H9 (cell line): ENCODE measurements around the gene APLP2. TPM values are rescaled to one million over a fixed set of nuclear protein-coding genes. Genes with fewer than 3 reads are reported as not detected.
A peak's percentile ranks its signal among the peaks of the same experiment; 100 is the strongest.

Experiments used
- DNase-seq: peaks from one replicate; pipeline ENCODE4 v3.0.0-alpha.2; 2017
- H2AFZ ChIP-seq: one replicate; pipeline ENCODE4 v1.6.1; 2013; ENCODE audit warnings: mild to moderate bottlenecking, low read length, control low read depth, moderate library complexity
- H2AK5ac ChIP-seq: 2 replicates; pipeline ENCODE4 v1.6.1; 2013; ENCODE audit warnings: low read length, control low read depth, mixed read lengths; ENCODE audit not compliant: insufficient read length
- H2BK120ac ChIP-seq: one replicate; pipeline ENCODE4 v1.6.1; 2013; ENCODE audit warnings: low read depth, mild to moderate bottlenecking, low read length, control low read depth, inconsistent platforms; ENCODE audit not compliant: poor library complexity, severe bottlenecking
- H2BK12ac ChIP-seq: 2 replicates; pipeline ENCODE4 v1.6.1; 2013; ENCODE audit warnings: low read length, control low read depth, mixed read lengths, low read depth; ENCODE audit not compliant: insufficient read length
- H2BK15ac ChIP-seq: 2 replicates; pipeline ENCODE4 v1.6.1; 2013; ENCODE audit warnings: low read depth, low read length, control low read depth
- H2BK20ac ChIP-seq: one replicate; pipeline ENCODE4 v1.6.1; 2013; ENCODE audit warnings: low read depth, mild to moderate bottlenecking, low read length, control low read depth, inconsistent platforms; ENCODE audit not compliant: poor library complexity, severe bottlenecking
- H2BK5ac ChIP-seq: 2 replicates; pipeline ENCODE4 v1.6.1; 2013; ENCODE audit warnings: low read length, control low read depth, mixed read lengths; ENCODE audit not compliant: insufficient read length
- H3K14ac ChIP-seq: 2 replicates; pipeline ENCODE4 v1.6.1; 2013; ENCODE audit warnings: low read length, control low read depth; ENCODE audit not compliant: insufficient read depth
- H3K18ac ChIP-seq: 2 replicates; pipeline ENCODE4 v1.6.1; 2013; ENCODE audit warnings: low read depth, mild to moderate bottlenecking, mixed read lengths, low read length, control low read depth; ENCODE audit not compliant: insufficient read length
- H3K23ac ChIP-seq: 2 replicates; pipeline ENCODE4 v1.6.1; 2013; ENCODE audit warnings: low read length, control low read depth, mixed read lengths, low read depth; ENCODE audit not compliant: insufficient read length
- H3K23me2 ChIP-seq: 2 replicates; pipeline ENCODE4 v1.6.1; 2013; ENCODE audit warnings: low read depth, mild to moderate bottlenecking, mixed read lengths, low read length, control low read depth; ENCODE audit not compliant: insufficient read length, poor library complexity, severe bottlenecking
- H3K27ac ChIP-seq: 2 replicates; pipeline ENCODE4 v1.5.1; 2013; ENCODE audit warnings: low read length, control low read depth, mixed read lengths, low read depth; ENCODE audit not compliant: insufficient read length
- H3K27me3 ChIP-seq: 2 replicates; pipeline ENCODE4 v1.6.1; 2013; ENCODE audit warnings: low read length, control low read depth, inconsistent platforms; ENCODE audit not compliant: insufficient read depth
- H3K4ac ChIP-seq: 2 replicates; pipeline ENCODE4 v1.6.1; 2013; ENCODE audit warnings: low read depth, mild to moderate bottlenecking, control low read depth, inconsistent platforms, low read length, moderate library complexity
- H3K4me1 ChIP-seq: 2 replicates; pipeline ENCODE4 v1.6.1; 2013; ENCODE audit warnings: low read length, control low read depth, inconsistent platforms; ENCODE audit not compliant: insufficient read depth
- H3K4me2 ChIP-seq: 2 replicates; pipeline ENCODE4 v1.6.1; 2013; ENCODE audit warnings: low read length, control low read depth, mixed read lengths; ENCODE audit not compliant: insufficient read length, insufficient read depth
- H3K56ac ChIP-seq: 2 replicates; pipeline ENCODE4 v1.6.1; 2013; ENCODE audit warnings: low read depth, mild to moderate bottlenecking, mixed read lengths, low read length, control low read depth; ENCODE audit not compliant: insufficient read length
- H3K79me1 ChIP-seq: 2 replicates; pipeline ENCODE4 v1.6.1; 2013; ENCODE audit warnings: low read depth, mild to moderate bottlenecking, moderate library complexity, low read length, control low read depth, inconsistent platforms; ENCODE audit not compliant: insufficient read depth, poor library complexity, severe bottlenecking
- H3K79me2 ChIP-seq: 2 replicates; pipeline ENCODE4 v1.6.1; 2013; ENCODE audit warnings: low read length, control low read depth, inconsistent platforms; ENCODE audit not compliant: insufficient read depth
- H3K9ac ChIP-seq: 2 replicates; pipeline ENCODE4 v1.6.1; 2013; ENCODE audit warnings: low read length, control low read depth, mixed read lengths; ENCODE audit not compliant: insufficient read length; ENCODE audit errors: extremely low read depth
- H3K9me3 ChIP-seq: one replicate; pipeline ENCODE4 v1.6.1; 2013; ENCODE audit warnings: low read depth, low read length, inconsistent platforms; ENCODE audit not compliant: control insufficient read depth
- H3T11ph ChIP-seq: one replicate; pipeline ENCODE4 v1.6.1; 2013; ENCODE audit warnings: mild to moderate bottlenecking, low read length, control low read depth, inconsistent platforms
- H4K20me1 ChIP-seq: one replicate; pipeline ENCODE4 v1.6.1; 2013; ENCODE audit not compliant: control insufficient read depth, insufficient read length, insufficient read depth
- H4K5ac ChIP-seq: 2 replicates; pipeline ENCODE4 v1.6.1; 2013; ENCODE audit warnings: low read depth, mild to moderate bottlenecking, mixed read lengths, low read length, control low read depth; ENCODE audit not compliant: insufficient read length
- H4K8ac ChIP-seq: replicated peaks from 2 replicates; pipeline ENCODE4 v1.6.1; 2013; ENCODE audit warnings: low read length, control low read depth, mixed read lengths, low read depth; ENCODE audit not compliant: insufficient read length
- H4K91ac ChIP-seq: 2 replicates; pipeline ENCODE4 v1.6.1; 2013; ENCODE audit warnings: low read depth, mild to moderate bottlenecking, moderate library complexity, mixed read lengths, low read length, control low read depth; ENCODE audit not compliant: insufficient read length
- H3K27ac Mint-ChIP-seq, 3 experiments: 2 replicates in 2 of 3; 3 replicates in 1 of 3; pipeline ENCODE4 v1.8.0; 2020 to 2021; ENCODE audit warnings: mixed read lengths in 3 of 3, mild to moderate bottlenecking in 1 of 3, moderate library complexity in 1 of 3
- H3K27me3 Mint-ChIP-seq: 2 replicates; pipeline ENCODE4 v1.8.0; 2021; ENCODE audit warnings: low read depth, mild to moderate bottlenecking, moderate library complexity, mixed read lengths
- H3K36me3 Mint-ChIP-seq, 3 experiments: 2 replicates in 2 of 3; 3 replicates in 1 of 3; pipeline ENCODE4 v1.8.0; 2020 to 2021; ENCODE audit warnings: low read depth in 3 of 3, mixed read lengths in 3 of 3; ENCODE audit not compliant: insufficient read depth in 1 of 3
- H3K4me1 Mint-ChIP-seq, 2 experiments: 2 replicates each; pipeline ENCODE4 v1.8.0; 2020; ENCODE audit warnings: mixed read lengths in 2 of 2
- H3K4me3 Mint-ChIP-seq, 2 experiments: 2 replicates in 1 of 2; 3 replicates in 1 of 2; pipeline ENCODE4 v1.8.0; 2020 to 2021; ENCODE audit warnings: mild to moderate bottlenecking in 2 of 2, mixed read lengths in 2 of 2, moderate library complexity in 1 of 2
- H3K9me3 Mint-ChIP-seq, 2 experiments: 2 replicates in 1 of 2; 3 replicates in 1 of 2; pipeline ENCODE4 v1.8.0; 2020; ENCODE audit warnings: mild to moderate bottlenecking in 2 of 2, mixed read lengths in 2 of 2, moderate library complexity in 1 of 2
- CTCF ChIP-seq: fragments of 200-600 bp; sonication (generic); conservative IDR thresholded peaks from 3 replicates; pipeline ENCODE4 v1.8.0; 2021; ENCODE audit warnings: antibody characterized with exemption, mild to moderate bottlenecking
- WGBS: extraction: QIAGEN DNeasy Blood & Tissue Kit; methylation state at CpG from one replicate; pipeline ENCODE4 v1.1.7; 2013; ENCODE audit warnings: missing lambda C conversion rate, low lambda C conversion rate, mixed read lengths; ENCODE audit not compliant: insufficient read length; ENCODE audit errors: extremely low coverage; 5-methylcytosine and 5-hydroxymethylcytosine counted together
- total RNA-seq: library from RNA; stranded (reverse); gene quantifications from 2 replicates; pipeline ENCODE4 v1.2.1, GENCODE V29; 2021

The APLP2 gene
- total RNA-seq, 1 experiment from 2014 or later = 328 TPM

- H3K23ac ChIP-seq = no peak overlapping the region
- H2AFZ ChIP-seq = no peak overlapping the region
- no peak overlapping the region for H3K18ac ChIP-seq
- no peak overlapping the region for H4K5ac ChIP-seq
- no CpG with 5 or more reads among the region's 10 CpGs for WGBS
- no peak overlapping the region for H2BK120ac ChIP-seq
- Mint-ChIP-seq H3K9me3 (no peaks in the 10 kb centered on the region), H3K27me3 (peaks cover 2% of the 10 kb centered on the region; the same call in 1 of the 2 replicates), H3K4me3 (no peak overlapping the region), H3K4me1 (peaks cover 25% of the 10 kb centered on the region in 2 experiments), H3K27ac (peak overlapping the region in 2 of 3 experiments; percentile 41 to 64; a peak in 2 of 7 replicates), H3K36me3 (peaks cover 41 to 69% (median 67%) of the 10 kb centered on the region in 3 experiments)
- no peaks in the 10 kb centered on the region for H3K23me2 ChIP-seq
- no peak for DNase-seq
- no peak overlapping the region for H3T11ph ChIP-seq
- H3K9me3 ChIP-seq = no peaks in the 10 kb centered on the region
- no peak overlapping the region for H2BK15ac ChIP-seq
- H4K20me1 ChIP-seq = no peaks in the 10 kb centered on the region
- no peak for TF ChIP-seq CTCF
- no peaks in the 10 kb centered on the region for H3K79me1 ChIP-seq
- H3K9ac ChIP-seq = no peak overlapping the region
- H3K27ac ChIP-seq = no peak overlapping the region
- H2BK12ac ChIP-seq = no peak overlapping the region
- H3K27me3 ChIP-seq = no peaks in the 10 kb centered on the region
- H4K8ac ChIP-seq = no peak overlapping the region
- no peak overlapping the region for H3K4ac ChIP-seq
- H3K14ac ChIP-seq = no peak overlapping the region
- H2BK20ac ChIP-seq = no peak overlapping the region
- no peaks in the 10 kb centered on the region for H3K79me2 ChIP-seq
- no peak overlapping the region for H3K4me2 ChIP-seq
- H3K56ac ChIP-seq = no peak overlapping the region
- H4K91ac ChIP-seq = no peak overlapping the region
- H2BK5ac ChIP-seq = no peak overlapping the region
- no peak overlapping the region for H2AK5ac ChIP-seq
- H3K4me1 ChIP-seq = no peaks in the 10 kb centered on the region
Observed at GRCh38 chr11:130144141-130144540, 74.4 kb downstream of the APLP2 start.
